CD4-positive, CD25-positive, alpha-beta regulatory T cell (primary cell): Measurements from ENCODE around the gene GRID2. TPM values are rescaled to one million over a fixed set of nuclear protein-coding genes. Genes with fewer than 3 reads are reported as not detected.
"Not testable (repeated sequence)": the region's sequence is repeated elsewhere in the genome, so short reads cannot be mapped to it uniquely, and the experiment has no call there.

ENCODE experiments used
- ATAC-seq, 2 donors: fragments of 150-1000 bp; cut with Tn5 transposase; one replicate each; pipeline ENCODE4 v1.10.0; 2021; ENCODE audit warnings: low read depth in 2 of 2, moderate number of reproducible peaks in 2 of 2, moderate library complexity in 1 of 2
- DNase-seq, 3 donors: peaks; one replicate each; pipeline versions ENCODE4 v3.0.0 to v3.0.0-alpha.2; 2012 to 2022; ENCODE audit warnings: mixed read lengths in 1 of 3
- H3K27ac ChIP-seq: one replicate; pipeline ENCODE4 v1.7.0; 2013; ENCODE audit warnings: mild to moderate bottlenecking, low read length; ENCODE audit not compliant: insufficient read depth, poor library complexity, severe bottlenecking
- H3K27me3 ChIP-seq: one replicate; pipeline ENCODE4 v1.7.0; 2013; ENCODE audit warnings: low read length; ENCODE audit not compliant: control insufficient read depth, insufficient read depth
- H3K36me3 ChIP-seq: one replicate; pipeline ENCODE4 v1.7.0; 2013; ENCODE audit warnings: mild to moderate bottlenecking, low read length, moderate library complexity; ENCODE audit not compliant: control insufficient read depth, insufficient read depth
- H3K4me1 ChIP-seq: 2 replicates; pipeline ENCODE4 v1.7.0; 2013; ENCODE audit warnings: mild to moderate bottlenecking, low read length; ENCODE audit not compliant: insufficient read depth, control insufficient read depth, poor library complexity, severe bottlenecking
- H3K4me3 ChIP-seq: one replicate; pipeline ENCODE4 v1.7.0; 2013; ENCODE audit warnings: low read depth, mild to moderate bottlenecking, low read length, moderate library complexity
- H3K9me3 ChIP-seq, 2 experiments: 1 replicate in 1 of 2; 2 replicates in 1 of 2; pipeline ENCODE4 v1.7.0; 2013; ENCODE audit warnings: low read length in 2 of 2, mild to moderate bottlenecking in 1 of 2, moderate library complexity in 1 of 2; ENCODE audit not compliant: control insufficient read depth in 2 of 2
- H3K27ac Mint-ChIP-seq, 3 donors: one replicate each; pipeline ENCODE4 v1.8.0; 2020 to 2022; ENCODE audit warnings: mild to moderate bottlenecking in 3 of 3, mixed read lengths in 3 of 3, moderate library complexity in 2 of 3
- H3K27me3 Mint-ChIP-seq: one replicate; pipeline ENCODE4 v1.8.0; 2022; ENCODE audit warnings: mild to moderate bottlenecking, mixed read lengths
- H3K36me3 Mint-ChIP-seq: one replicate; pipeline ENCODE4 v1.8.0; 2020; ENCODE audit warnings: mixed read lengths
- H3K4me1 Mint-ChIP-seq, 4 donors: one replicate each; pipeline ENCODE4 v1.8.0; 2020 to 2022; ENCODE audit warnings: mixed read lengths in 4 of 4, mild to moderate bottlenecking in 1 of 4
- H3K4me3 Mint-ChIP-seq, 4 donors: one replicate each; pipeline ENCODE4 v1.8.0; 2020 to 2022; ENCODE audit warnings: mild to moderate bottlenecking in 4 of 4, mixed read lengths in 4 of 4, moderate library complexity in 3 of 4
- H3K9me3 Mint-ChIP-seq, 7 donors: one replicate each; pipeline ENCODE4 v1.8.0; 2020 to 2022; ENCODE audit warnings: mixed read lengths in 7 of 7, mild to moderate bottlenecking in 3 of 7, moderate library complexity in 2 of 7
- polyA plus RNA-seq, 4 donors: library from polyadenylated mRNA; unstranded; fragments of 300-500 nt; fragmentation: Illumina TruSeq; gene quantifications; one replicate each; pipeline ENCODE4 v1.2.3, GENCODE V29; 2021
- total RNA-seq: library from RNA; stranded (reverse); gene quantifications from one replicate; pipeline ENCODE4 v1.2.3, GENCODE V29; 2022

Gene GRID2
- total and polyA plus RNA-seq, 5 donors from 2014 or later, result not detected

DNA sequence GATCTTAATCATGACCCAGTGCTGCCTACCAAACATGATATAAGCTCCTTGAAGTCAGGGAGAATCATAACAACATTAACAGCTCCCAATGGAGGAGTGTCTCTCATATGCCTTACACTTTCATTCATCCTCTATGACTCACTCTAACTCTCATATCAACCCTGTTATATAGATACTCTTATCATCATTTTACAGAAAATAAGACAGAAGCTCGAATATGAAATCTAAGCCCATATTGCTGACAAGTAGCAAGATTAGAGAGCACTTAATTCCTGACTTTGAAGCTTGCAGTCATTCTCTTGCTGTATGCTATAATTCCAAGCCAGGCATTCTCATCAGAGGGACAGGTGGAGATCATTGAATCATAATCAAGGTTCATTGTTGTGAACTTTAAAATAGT is 1048.1 kb downstream of the GRID2 start:
- H3K9me3 ChIP-seq, result no peaks in the 10 kb centered on the region
- DNase-seq, result no peak
- Mint-ChIP-seq H3K27me3 (no peaks in the 10 kb centered on the region), H3K4me3 (no peak overlapping the region), H3K9me3 (peaks cover 0 to 8% (median 2%) of the 10 kb centered on the region in 7 donors), H3K36me3 (no peaks in the 10 kb centered on the region), H3K4me1 (no peaks in the 10 kb centered on the region), H3K27ac (no peak overlapping the region)
- ATAC-seq, result no peak
- H3K4me1 ChIP-seq, result no peaks in the 10 kb centered on the region
- H3K36me3 ChIP-seq, result no peaks in the 10 kb centered on the region
- no peaks in the 10 kb centered on the region for H3K27me3 ChIP-seq
- no peak overlapping the region for H3K4me3 ChIP-seq
- no peak overlapping the region for H3K27ac ChIP-seq

DNA sequence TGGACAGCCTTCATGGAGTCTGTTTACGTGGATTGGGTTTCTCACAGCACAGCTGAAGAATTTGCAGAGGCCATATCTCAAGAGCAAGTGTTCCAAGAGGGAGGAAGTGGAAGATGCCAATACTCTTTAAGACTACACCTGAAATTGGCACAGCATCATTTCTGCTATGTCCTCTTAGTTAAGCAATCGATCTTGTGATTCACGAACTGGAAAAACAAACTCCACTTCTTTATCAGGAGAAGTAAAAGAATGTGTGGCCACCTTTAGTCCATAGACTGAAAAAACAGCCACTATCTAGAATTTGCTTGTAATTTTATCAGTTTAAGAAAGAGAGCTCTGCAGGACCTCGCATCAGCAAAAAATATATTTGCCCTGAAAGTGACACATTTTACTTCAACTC is 1051.6 kb downstream of the GRID2 start:
- Mint-ChIP-seq H3K4me3 (no peak overlapping the region), H3K9me3 (peaks cover 0 to 8% (median 5%) of the 10 kb centered on the region in 7 donors), H3K27me3 (no peaks in the 10 kb centered on the region), H3K4me1 (no peaks in the 10 kb centered on the region), H3K36me3 (no peaks in the 10 kb centered on the region), H3K27ac (no peak overlapping the region)
- no peak overlapping the region for H3K4me3 ChIP-seq
- no peaks in the 10 kb centered on the region for H3K9me3 ChIP-seq
- DNase-seq, result no peak
- H3K36me3 ChIP-seq, result no peaks in the 10 kb centered on the region
- H3K4me1 ChIP-seq, result no peaks in the 10 kb centered on the region
- no peak overlapping the region for H3K27ac ChIP-seq
- no peaks in the 10 kb centered on the region for H3K27me3 ChIP-seq
- no peak for ATAC-seq

DNA sequence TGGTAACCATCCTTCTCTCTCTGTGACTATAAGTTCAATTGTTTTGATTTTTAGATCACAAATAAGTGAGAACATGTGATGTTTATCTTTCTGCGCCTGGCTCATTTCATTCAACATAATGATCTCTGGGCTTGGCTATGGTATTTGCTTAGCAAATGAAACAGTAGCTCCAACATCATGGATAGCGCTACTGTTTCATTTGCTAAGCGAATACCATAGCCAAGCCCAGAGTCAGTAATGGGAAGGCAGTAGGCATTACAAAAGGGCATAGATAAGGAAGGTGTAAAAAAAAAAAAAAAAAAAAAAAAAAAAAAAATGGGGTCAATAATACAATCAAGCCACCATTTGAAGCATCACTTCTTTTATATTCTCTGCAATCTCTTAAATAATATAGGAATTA is 1055.8 kb downstream of the GRID2 start:
- ATAC-seq (no peak), DNase-seq (no peak)
- no peaks in the 10 kb centered on the region for H3K4me1 ChIP-seq
- Mint-ChIP-seq H3K4me1 (no peaks in the 10 kb centered on the region), H3K27ac (no peak overlapping the region), H3K36me3 (no peaks in the 10 kb centered on the region), H3K9me3 (peaks cover 0 to 5% (median 3%) of the 10 kb centered on the region in 7 donors), H3K27me3 (no peaks in the 10 kb centered on the region), H3K4me3 (no peak overlapping the region)
- no peak overlapping the region for H3K4me3 ChIP-seq
- H3K9me3 ChIP-seq, result no peaks in the 10 kb centered on the region
- H3K36me3 ChIP-seq, result no peaks in the 10 kb centered on the region
- no peaks in the 10 kb centered on the region for H3K27me3 ChIP-seq
- H3K27ac ChIP-seq, result no peak overlapping the region

DNA sequence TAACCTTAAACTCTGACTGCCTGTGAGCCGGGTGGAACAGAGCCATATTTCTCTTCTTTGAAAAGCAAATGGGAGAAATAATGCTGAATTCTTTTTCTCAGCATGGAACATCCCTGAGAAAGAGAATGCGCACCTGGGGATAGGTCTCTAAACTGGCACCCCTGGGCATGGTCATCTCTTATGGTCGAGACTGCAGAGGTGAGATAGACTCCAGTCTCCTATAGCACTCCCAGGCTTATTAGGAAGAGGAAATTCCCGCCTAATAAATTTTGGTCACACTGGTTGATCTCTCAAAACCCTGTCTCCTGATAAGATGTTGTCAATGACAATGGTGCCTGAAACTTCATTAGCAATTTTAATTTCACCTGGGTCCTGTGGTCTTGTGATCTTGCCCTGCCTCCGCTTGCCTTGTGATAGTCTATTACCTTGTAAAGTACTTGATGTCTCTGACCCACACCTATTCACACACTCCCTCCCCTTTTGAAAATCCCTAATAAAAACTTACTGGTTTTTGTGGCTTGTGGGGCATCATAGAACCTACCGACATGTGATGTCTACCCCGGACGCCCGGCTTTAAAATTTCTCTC is 1062.5 kb downstream of the GRID2 start:
- H3K36me3 Mint-ChIP-seq, H3K4me1 Mint-ChIP-seq, H3K27ac ChIP-seq, H3K4me1 ChIP-seq, H3K36me3 ChIP-seq, H3K9me3 ChIP-seq, ATAC-seq, H3K27ac Mint-ChIP-seq, H3K27me3 ChIP-seq, DNase-seq, H3K4me3 ChIP-seq, H3K9me3 Mint-ChIP-seq, H3K27me3 Mint-ChIP-seq: not testable (repeated sequence)
- H3K4me3 Mint-ChIP-seq, result peak overlapping the region in 1 of 4 donors; percentile 38

DNA sequence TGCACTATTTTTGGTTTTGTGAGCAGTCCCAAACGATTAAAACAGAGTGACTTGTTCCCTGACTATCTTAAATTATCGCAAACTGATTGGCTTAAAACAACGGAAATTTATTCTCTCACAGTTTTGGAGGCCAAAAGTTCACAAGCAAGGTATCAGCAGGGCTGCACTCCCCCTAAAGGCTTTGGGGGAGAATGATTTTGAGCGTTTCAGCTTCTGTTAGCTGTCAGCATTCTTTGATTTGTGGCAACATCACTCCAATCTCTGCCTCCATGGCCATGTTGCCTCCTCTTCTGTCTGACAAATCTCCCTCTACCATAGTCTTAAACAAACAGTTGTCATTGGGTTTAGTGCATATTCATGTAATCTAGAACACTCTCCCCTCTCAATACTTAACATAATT is 1065.2 kb downstream of the GRID2 start:
- Mint-ChIP-seq H3K4me3 (no peak overlapping the region), H3K4me1 (no peaks in the 10 kb centered on the region), H3K9me3 (peaks cover 0 to 13% (median 2%) of the 10 kb centered on the region in 7 donors), H3K27ac (no peak overlapping the region), H3K36me3 (peaks cover 4% of the 10 kb centered on the region), H3K27me3 (no peaks in the 10 kb centered on the region)
- ATAC-seq (no peak), DNase-seq (no peak)
- peaks cover 0 to 2% of the 10 kb centered on the region in 2 experiments for H3K9me3 ChIP-seq
- no peak overlapping the region for H3K27ac ChIP-seq
- H3K27me3 ChIP-seq, result no peaks in the 10 kb centered on the region
- no peaks in the 10 kb centered on the region for H3K36me3 ChIP-seq
- H3K4me1 ChIP-seq, result no peaks in the 10 kb centered on the region
- H3K4me3 ChIP-seq, result no peak overlapping the region

DNA sequence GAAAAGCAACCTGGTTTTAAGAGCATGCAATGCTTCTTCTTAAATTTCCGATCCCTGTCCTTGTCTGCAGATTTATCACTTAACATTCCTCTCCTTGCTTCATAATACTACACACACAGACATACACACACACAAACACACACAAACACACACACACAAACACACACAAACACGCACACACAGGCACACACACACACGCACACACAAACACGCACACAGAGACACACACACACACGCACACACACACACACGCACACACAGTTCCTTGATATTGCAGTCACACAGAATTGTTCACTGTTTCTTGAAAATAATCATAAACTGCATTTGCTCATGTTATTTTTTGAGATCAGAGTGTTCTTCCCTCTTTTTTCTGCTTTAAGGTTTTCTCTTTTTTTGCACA is 1066.5 kb downstream of the GRID2 start:
- no peaks in the 10 kb centered on the region for H3K9me3 ChIP-seq
- H3K27me3 ChIP-seq, result no peaks in the 10 kb centered on the region
- no peak overlapping the region for H3K27ac ChIP-seq
- H3K9me3 Mint-ChIP-seq, result peaks cover 0 to 13% (median 4%) of the 10 kb centered on the region in 7 donors
- H3K4me1 Mint-ChIP-seq, result no peaks in the 10 kb centered on the region
- no peak overlapping the region for H3K4me3 ChIP-seq
- ATAC-seq (no peak), DNase-seq (no peak)
- H3K36me3 ChIP-seq, result no peaks in the 10 kb centered on the region
- no peaks in the 10 kb centered on the region for H3K4me1 ChIP-seq
- H3K27me3 Mint-ChIP-seq, result no peaks in the 10 kb centered on the region
- no peak overlapping the region for H3K4me3 Mint-ChIP-seq
- H3K36me3 Mint-ChIP-seq, result peaks cover 4% of the 10 kb centered on the region
- no peak overlapping the region for H3K27ac Mint-ChIP-seq

DNA sequence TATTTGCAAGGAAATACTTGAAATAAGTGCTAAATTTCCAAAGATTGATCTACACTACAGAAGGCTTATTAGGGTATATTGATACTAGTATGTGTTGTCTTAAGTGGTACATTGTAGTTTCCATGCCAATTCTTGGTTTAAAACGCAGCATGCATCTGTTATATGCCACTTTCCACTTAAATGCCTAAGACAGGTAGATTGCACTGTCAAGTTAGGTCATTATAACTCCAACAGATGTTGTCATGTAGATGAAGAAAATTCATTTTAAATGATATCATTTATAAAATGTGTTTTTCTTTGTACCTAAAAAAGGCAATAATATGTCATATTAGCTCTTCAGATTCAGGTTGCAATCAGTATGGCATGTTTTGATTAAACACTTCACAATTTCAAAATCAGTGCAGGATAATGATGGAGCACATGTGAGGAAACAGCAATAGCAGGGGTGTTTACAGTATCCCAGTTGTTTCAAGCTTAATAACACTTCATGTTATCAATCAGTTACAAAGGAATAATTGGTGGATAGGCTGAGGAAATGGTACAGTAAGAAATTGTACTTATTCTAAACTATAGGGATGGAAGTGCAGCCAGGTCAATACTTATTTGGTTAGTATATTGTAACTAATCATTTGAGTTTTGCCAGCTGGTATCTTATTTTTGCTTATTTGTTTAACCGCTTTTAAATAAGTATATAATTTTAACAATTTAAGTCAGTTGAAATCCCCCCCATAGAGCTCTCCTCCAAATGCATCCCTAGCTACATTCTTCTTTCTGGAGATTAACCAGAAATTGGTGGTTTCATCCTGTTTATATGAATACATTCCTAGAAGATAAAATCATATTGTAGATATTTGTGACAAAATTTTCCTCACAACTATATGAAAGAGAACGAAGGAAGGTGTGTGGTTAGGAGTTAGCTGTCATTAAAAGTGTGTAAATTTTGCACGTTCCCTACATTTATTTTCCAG is 1070.4 kb downstream of the GRID2 start:
- Histone ChIP-seq H3K36me3 (no peaks in the 10 kb centered on the region), H3K27ac (no peak overlapping the region), H3K27me3 (no peaks in the 10 kb centered on the region), H3K4me3 (no peak overlapping the region), H3K9me3 (peaks cover 0 to 7% of the 10 kb centered on the region in 2 experiments), H3K4me1 (no peaks in the 10 kb centered on the region)
- Mint-ChIP-seq H3K4me3 (no peak overlapping the region), H3K9me3 (peaks cover 0 to 9% (median 4%) of the 10 kb centered on the region in 7 donors), H3K27ac (no peak overlapping the region), H3K36me3 (peaks cover 4% of the 10 kb centered on the region), H3K4me1 (no peaks in the 10 kb centered on the region), H3K27me3 (no peaks in the 10 kb centered on the region)
- ATAC-seq, result no peak
- no peak for DNase-seq
